Pancreas (tissue), 10 donors: ENCODE measurements around the gene KRTAP5-4. TPM values are rescaled to one million over a fixed set of nuclear protein-coding genes. Genes with fewer than 3 reads are reported as not detected.
A peak's percentile ranks its signal among the peaks of the same experiment; 100 is the strongest.
"Not testable (repeated sequence)": the region's sequence is repeated elsewhere in the genome, so short reads cannot be mapped to it uniquely, and the experiment has no call there.

Experiments used
- ATAC-seq, 4 donors: fragments of 200-7000 bp; cut with Tn5 transposase; one replicate each; pipeline versions ENCODE4 v1.8.0 to v1.9.1; 2020; ENCODE audit warnings: mild to moderate bottlenecking in 4 of 4, moderate library complexity in 4 of 4
- DNase-seq, 6 donors: peaks; one replicate each; pipeline ENCODE4 v3.0.0-alpha.2; 2020
- FAIRE-seq: peaks from 2 replicates; lab custom pipeline; 2012; peaks lifted over from hg19 to GRCh38; lab: Jason Lieb, UNC
- H3K27ac ChIP-seq, 4 donors: fragments of 200-600 bp; sonication (generic); 1 replicate in 3 of 4; 2 replicates in 1 of 4; pipeline versions ENCODE4 v1.5.0 to v1.8.0; 2020
- H3K27me3 ChIP-seq, 4 donors: fragments of 200-600 bp; one replicate each; pipeline ENCODE4 v1.8.0; 2021
- H3K36me3 ChIP-seq, 3 donors: fragments of 200-600 bp; sonication (generic) in 1 of 3; one replicate each; pipeline versions ENCODE4 v1.5.0 to v1.8.0; 2020 to 2021
- H3K4me1 ChIP-seq, 3 donors: fragments of 200-600 bp; one replicate each; pipeline ENCODE4 v1.8.0; 2021
- H3K4me3 ChIP-seq, 4 donors: fragments of 200-600 bp; sonication (generic) in 2 of 4; one replicate each; pipeline versions ENCODE4 v1.5.0 to v1.8.0; 2020 to 2021
- H3K9me3 ChIP-seq, 4 donors: fragments of 200-600 bp; one replicate each; pipeline ENCODE4 v1.8.0; 2021
- CTCF ChIP-seq, 4 donors: fragments of 200-600 bp; sonication (generic) in 3 of 4; IDR thresholded peaks; one replicate each; pipeline versions ENCODE4 v1.5.0 to v1.8.0; 2021; ENCODE audit warnings: antibody characterized with exemption in 4 of 4
- WGBS, 2 donors: extraction: QIAGEN DNeasy Blood & Tissue Kit; methylation state at CpG; one replicate each; pipeline ENCODE4 v1.1.7; 2013; 5-methylcytosine and 5-hydroxymethylcytosine counted together
- intact Hi-C, 3 donors: fragments of 100-400 bp; cut with DNase I; formaldehyde crosslinking; loops; one replicate each; pipeline versions ENCODE4 v1.11.1 to v1.14.2; 2022
- polyA plus RNA-seq, 2 donors: library from polyadenylated mRNA; stranded (reverse); fragments of 200-250 nt; gene quantifications; one replicate each; pipeline ENCODE4 v1.2.3, GENCODE V29; 2013
- total RNA-seq, 6 donors: library from RNA; stranded (reverse); fragmentation: NEBNext Ultra II Directional in 4 of 6; extraction: Animal tissue kit (Norgen Biotek cat#: 25700) in 4 of 6; gene quantifications; one replicate each; pipeline versions ENCODE4 v1.2.1 to v1.2.4, GENCODE V29; 2021 to 2023
- donor health status: healthy with polysubstance abuse.
- donor health status: DM: no; HTN: no; CAD: no; lungs with moderate emphysema.
- donor health status: DM: no; HTN: no; CAD: no.
- donor health status: control.
- donor health status: control.
- donor health status: Bipolar disorder and iron deficiency.
- donor health status: DM: yes; HTN: yes; CAD: no.
- donor health status: DM: no; HTN: no; CAD: no.
- donor health status: DM: no; HTN: no; CAD: no.
- donor health status: DM: yes; HTN: yes; CAD: no.

KRTAP5-4 gene
- total and polyA plus RNA-seq, 8 donors: not detected

GRCh38 chr11:1598816-1599215, 23.1 kb downstream of the KRTAP5-4 start:
- no peaks in the 10 kb centered on the region for H3K9me3 ChIP-seq
- H3K4me3 ChIP-seq: no peak overlapping the region
- no peak for FAIRE-seq
- no peaks in the 10 kb centered on the region for H3K27me3 ChIP-seq
- H3K4me1 ChIP-seq: no peaks in the 10 kb centered on the region
- TF ChIP-seq CTCF (IDR thresholded peaks at IDR 0.05): no peak
- H3K36me3 ChIP-seq: no peaks in the 10 kb centered on the region
- 77 to 80% methylated on average over 6 of the region's 6 CpGs for WGBS, 2 donors
- H3K27ac ChIP-seq: no peak overlapping the region
- no peak for ATAC-seq
- intact Hi-C loops: no loop called here
- DNase-seq: no peak

DNA sequence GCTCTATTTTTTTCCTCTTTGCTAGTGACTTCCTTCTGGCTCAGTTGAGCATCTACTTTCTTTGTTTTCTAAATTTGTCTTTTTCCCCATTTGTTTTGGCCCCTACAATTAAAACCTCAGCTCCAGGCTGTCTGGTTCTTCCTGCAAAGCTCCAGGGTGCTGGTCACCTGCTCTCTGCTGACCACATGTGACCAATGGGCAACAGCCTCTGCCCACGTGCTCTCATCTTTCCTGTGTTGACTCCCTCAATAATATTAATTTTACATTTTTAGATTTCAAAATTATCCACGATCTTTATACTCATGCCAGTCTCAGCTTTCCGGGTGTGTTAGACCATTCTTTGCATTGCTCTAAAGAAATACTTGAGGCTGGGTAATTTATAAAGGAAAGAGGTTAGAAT, 23.5 kb downstream of the KRTAP5-4 start:
- not testable (repeated sequence) for FAIRE-seq

DNA sequence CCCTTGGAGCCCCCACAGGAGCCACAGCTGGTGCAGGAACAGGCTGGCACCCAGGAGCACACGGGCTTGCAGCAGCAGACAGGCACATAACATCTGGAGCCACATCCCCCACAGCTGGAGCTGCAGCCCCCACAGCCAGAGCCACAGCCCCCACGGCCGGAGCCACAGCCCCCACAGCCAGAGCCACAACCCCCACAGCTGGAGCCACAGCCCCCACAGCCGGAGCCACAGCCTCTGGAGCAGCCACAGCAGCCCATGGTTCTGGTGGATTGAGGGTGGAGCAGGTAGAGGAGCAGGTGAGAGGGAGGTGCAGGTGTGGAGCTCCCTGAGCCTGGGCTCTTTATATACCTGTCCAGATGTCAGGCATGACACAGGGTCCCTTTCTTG, 24.0 kb downstream of the KRTAP5-4 start, which contains the start of gene KRTAP5-2:
TSS of gene KRTAP5-2 (minus strand) at position 301 of the 387 bp plus-strand sequence. CDS start at position 257, 44 bp downstream.
- WGBS, 2 donors: 86 to 88% methylated on average over 4 of the region's 4 CpGs
- H3K27ac ChIP-seq: no peak within 1 kb of the TSS
- DNase-seq (no peak), ATAC-seq (no peak), FAIRE-seq (no peak)
- H3K4me3 ChIP-seq: no peak within 1 kb of the TSS
- TF ChIP-seq CTCF (IDR thresholded peaks at IDR 0.05): no peak
- no peaks in the 10 kb centered on the region for H3K27me3 ChIP-seq
- H3K9me3 ChIP-seq: no peaks in the 10 kb centered on the region
- H3K36me3 ChIP-seq: no peaks in the 10 kb centered on the region
- no peaks in the 10 kb centered on the region for H3K4me1 ChIP-seq
- intact Hi-C loops: no loop called here

More for the DNA sequence above, 23.5 kb downstream of the KRTAP5-4 start:
- WGBS, 2 donors: 84 to 85% methylated on average over 3 of the region's 3 CpGs
- H3K27ac ChIP-seq, intact Hi-C loops, H3K4me3 ChIP-seq, ATAC-seq, H3K36me3 ChIP-seq, H3K9me3 ChIP-seq, H3K4me1 ChIP-seq, DNase-seq, H3K27me3 ChIP-seq: not testable (repeated sequence)

GRCh38 chr11:1597331-1597993, 24.5 kb downstream of the KRTAP5-4 start:
- Histone ChIP-seq H3K9me3 (no peaks in the 10 kb centered on the region), H3K27me3 (no peaks in the 10 kb centered on the region), H3K4me3 (no peak overlapping the region), H3K4me1 (no peaks in the 10 kb centered on the region), H3K27ac (no peak overlapping the region), H3K36me3 (no peaks in the 10 kb centered on the region)
- intact Hi-C loops: no loop called here
- DNase-seq (no peak), ATAC-seq (no peak), FAIRE-seq (no peak)
- no peak for TF ChIP-seq CTCF (IDR thresholded peaks at IDR 0.05)
- WGBS, 2 donors: 85% methylated on average over 10 of the region's 10 CpGs

DNA sequence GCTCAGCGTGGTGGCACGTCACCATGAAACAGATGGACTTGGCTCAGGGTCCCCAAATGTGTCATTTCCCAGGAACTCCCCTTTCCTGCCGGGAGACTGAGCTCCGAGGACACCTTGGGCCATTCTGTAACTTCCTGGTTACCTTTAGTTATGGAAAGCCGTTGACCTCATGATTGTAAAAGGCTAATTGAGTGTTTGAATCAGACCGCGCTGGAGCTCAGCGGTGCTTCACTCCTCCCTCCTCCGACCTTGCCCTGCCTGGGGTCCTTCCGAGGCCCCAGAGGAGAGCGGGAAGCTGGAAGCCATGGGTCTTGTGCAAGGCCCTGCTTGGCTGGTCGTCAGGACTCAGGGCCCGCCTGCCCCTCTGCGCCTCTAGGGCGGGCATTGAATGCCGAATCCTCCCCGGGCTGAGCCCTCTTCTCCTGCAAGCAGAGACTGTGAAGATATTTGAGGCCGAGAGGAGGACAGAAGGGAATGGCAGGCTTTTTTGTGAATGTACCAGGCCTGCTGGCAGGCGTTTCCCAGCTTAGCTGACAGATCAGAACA, 25.3 kb downstream of the KRTAP5-4 start:
- FAIRE-seq, H3K36me3 ChIP-seq, H3K4me1 ChIP-seq, H3K4me3 ChIP-seq, H3K27me3 ChIP-seq, H3K27ac ChIP-seq, H3K9me3 ChIP-seq, intact Hi-C loops, DNase-seq: not testable (repeated sequence)
- ATAC-seq: peak in 2 of 4 donors; percentile 8 to 20
- 81 to 86% methylated on average over 19 of the region's 19 CpGs for WGBS, 2 donors

DNA sequence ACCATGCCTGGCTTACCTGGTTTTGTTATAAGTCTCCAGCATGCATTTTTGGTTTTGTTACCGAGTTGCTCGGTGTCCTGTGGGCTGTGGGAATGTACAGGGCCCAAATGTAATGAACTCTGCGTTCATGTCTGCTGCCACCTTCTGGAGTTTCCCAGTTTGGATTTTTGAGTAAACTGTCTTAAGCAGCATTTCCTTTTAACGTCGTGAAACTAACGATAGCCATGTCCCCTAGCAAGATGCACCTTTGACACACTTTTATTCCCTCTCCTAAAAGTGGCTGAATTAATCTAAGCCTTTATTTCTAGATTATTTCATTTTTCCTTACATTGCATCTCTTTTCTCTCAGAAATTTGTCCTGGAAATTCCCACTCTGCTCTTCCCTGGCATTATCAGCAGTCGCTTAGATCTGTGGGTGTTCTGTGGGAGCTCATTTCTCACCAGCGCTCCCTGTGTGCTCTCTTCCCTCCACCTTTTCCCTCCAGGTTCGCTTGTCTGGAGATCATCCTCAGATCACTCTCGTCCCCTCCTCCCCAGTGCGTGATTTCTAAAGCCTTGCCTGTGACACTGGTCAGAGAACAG, 25.9 kb downstream of the KRTAP5-4 start:
- 72 to 73% methylated on average over 11 of the region's 11 CpGs for WGBS, 2 donors
- not testable (repeated sequence) for FAIRE-seq

More for the DNA sequence above, 25.9 kb downstream of the KRTAP5-4 start:
- H3K36me3 ChIP-seq, H3K27ac ChIP-seq, intact Hi-C loops, DNase-seq, H3K27me3 ChIP-seq, H3K4me3 ChIP-seq, H3K4me1 ChIP-seq, H3K9me3 ChIP-seq: not testable (repeated sequence)
- peak in 1 of 4 donors; percentile 30 for ATAC-seq
